Dendritic cell treated with granulocyte-macrophage colony-stimulating factor and Interleukin-4, amounts not matched to agents 40 ng/mL and 50 ng/mL, for 4 days (primary cell): Measurements from ENCODE around the gene NTF4.
"Not testable (repeated sequence)": the region's sequence is repeated elsewhere in the genome, so short reads cannot be mapped to it uniquely, and the experiment has no call there.

Source experiments
- H3K27ac Mint-ChIP-seq: one replicate; pipeline ENCODE4 v1.8.0; 2022; ENCODE audit warnings: mild to moderate bottlenecking, mixed read lengths
- H3K27me3 Mint-ChIP-seq: one replicate; pipeline ENCODE4 v1.8.0; 2022; ENCODE audit warnings: mild to moderate bottlenecking, mixed read lengths
- H3K36me3 Mint-ChIP-seq: one replicate; pipeline ENCODE4 v1.8.0; 2022; ENCODE audit warnings: low read depth, mixed read lengths
- H3K4me1 Mint-ChIP-seq: one replicate; pipeline ENCODE4 v1.8.0; 2022; ENCODE audit warnings: low read depth, mixed read lengths
- H3K4me3 Mint-ChIP-seq: one replicate; pipeline ENCODE4 v1.8.0; 2022; ENCODE audit warnings: mild to moderate bottlenecking, moderate library complexity, mixed read lengths
- H3K9me3 Mint-ChIP-seq: one replicate; pipeline ENCODE4 v1.8.0; 2022; ENCODE audit warnings: mixed read lengths
- intact Hi-C: fragments of 100-400 bp; cut with micrococcal nuclease; formaldehyde crosslinking; loops from one replicate; pipeline ENCODE4 v1.15.0; 2022

The NTF4 gene

GRCh38 chr19:49030323-49030722, 34.3 kb downstream of the NTF4 start:
- H3K27ac Mint-ChIP-seq, H3K36me3 Mint-ChIP-seq, intact Hi-C loops, H3K9me3 Mint-ChIP-seq, H3K4me3 Mint-ChIP-seq, H3K4me1 Mint-ChIP-seq: not testable (repeated sequence)
- peaks cover 27% of the 10 kb centered on the region for H3K27me3 Mint-ChIP-seq

- intact Hi-C loops, H3K9me3 Mint-ChIP-seq, H3K27ac Mint-ChIP-seq, H3K4me3 Mint-ChIP-seq, H3K4me1 Mint-ChIP-seq, H3K36me3 Mint-ChIP-seq: not testable (repeated sequence)
- peaks cover 27% of the 10 kb centered on the region for H3K27me3 Mint-ChIP-seq
Observed at GRCh38 chr19:49029749-49030148, 34.9 kb downstream of the NTF4 start.

GRCh38 chr19:49028686-49029085, 35.9 kb downstream of the NTF4 start:
- H3K27ac Mint-ChIP-seq, H3K4me3 Mint-ChIP-seq, H3K4me1 Mint-ChIP-seq, H3K9me3 Mint-ChIP-seq, intact Hi-C loops, H3K36me3 Mint-ChIP-seq: not testable (repeated sequence)
- H3K27me3 Mint-ChIP-seq, result peaks cover 27% of the 10 kb centered on the region

GRCh38 chr19:49025599-49025998, 39.0 kb downstream of the NTF4 start:
- H3K4me3 Mint-ChIP-seq, H3K27ac Mint-ChIP-seq, H3K4me1 Mint-ChIP-seq, H3K36me3 Mint-ChIP-seq, intact Hi-C loops, H3K9me3 Mint-ChIP-seq: not testable (repeated sequence)
- H3K27me3 Mint-ChIP-seq, result peaks cover 24% of the 10 kb centered on the region

GRCh38 chr19:49025088-49025487, 39.5 kb downstream of the NTF4 start:
- H3K4me3 Mint-ChIP-seq, H3K4me1 Mint-ChIP-seq, H3K27ac Mint-ChIP-seq, H3K36me3 Mint-ChIP-seq, H3K9me3 Mint-ChIP-seq, intact Hi-C loops: not testable (repeated sequence)
- H3K27me3 Mint-ChIP-seq, result peaks cover 25% of the 10 kb centered on the region

GRCh38 chr19:49024233-49024632, 40.4 kb downstream of the NTF4 start, which contains the start of gene CGB3:
TSS of gene CGB3 (minus strand) at chr19:49024333. CDS start at chr19:49023971, 362 bp downstream.
- intact Hi-C loops, H3K27ac Mint-ChIP-seq, H3K9me3 Mint-ChIP-seq, H3K4me3 Mint-ChIP-seq, H3K36me3 Mint-ChIP-seq: not testable (repeated sequence)
- H3K4me1 Mint-ChIP-seq, result peaks cover 10% of the 10 kb centered on the region
- H3K27me3 Mint-ChIP-seq, result peaks cover 28% of the 10 kb centered on the region

GRCh38 chr19:49022116-49022515, 42.5 kb downstream of the NTF4 start:
- no peak overlapping the region for H3K4me3 Mint-ChIP-seq
- intact Hi-C loops, result no loop called here
- peaks cover 45% of the 10 kb centered on the region for H3K27me3 Mint-ChIP-seq
- H3K27ac Mint-ChIP-seq, result no peak overlapping the region
- H3K9me3 Mint-ChIP-seq, result no peaks in the 10 kb centered on the region
- peaks cover 19% of the 10 kb centered on the region for H3K4me1 Mint-ChIP-seq
- no peaks in the 10 kb centered on the region for H3K36me3 Mint-ChIP-seq

- H3K9me3 Mint-ChIP-seq, result no peaks in the 10 kb centered on the region
- peaks cover 48% of the 10 kb centered on the region for H3K27me3 Mint-ChIP-seq
- H3K36me3 Mint-ChIP-seq, result peaks cover 7% of the 10 kb centered on the region
- H3K27ac Mint-ChIP-seq, result no peak overlapping the region
- peaks cover 19% of the 10 kb centered on the region for H3K4me1 Mint-ChIP-seq
- intact Hi-C loops, result no loop called here
- no peak overlapping the region for H3K4me3 Mint-ChIP-seq
Observed at GRCh38 chr19:49020931-49021895, 43.4 kb downstream of the NTF4 start.

GRCh38 chr19:49020342-49020741, 44.3 kb downstream of the NTF4 start:
- H3K9me3 Mint-ChIP-seq, result no peaks in the 10 kb centered on the region
- H3K27me3 Mint-ChIP-seq, result peaks cover 48% of the 10 kb centered on the region
- intact Hi-C loops, result no loop called here
- H3K4me3 Mint-ChIP-seq, result no peak overlapping the region
- H3K36me3 Mint-ChIP-seq, result peaks cover 16% of the 10 kb centered on the region
- H3K27ac Mint-ChIP-seq, result no peak overlapping the region
- peaks cover 19% of the 10 kb centered on the region for H3K4me1 Mint-ChIP-seq

- no peaks in the 10 kb centered on the region for H3K9me3 Mint-ChIP-seq
- peak overlapping the region; percentile 81 for H3K4me3 Mint-ChIP-seq
- H3K27me3 Mint-ChIP-seq, result peaks cover 48% of the 10 kb centered on the region
- peaks cover 19% of the 10 kb centered on the region for H3K4me1 Mint-ChIP-seq
- peaks cover 26% of the 10 kb centered on the region for H3K36me3 Mint-ChIP-seq
- intact Hi-C loops, result no loop called here
- H3K27ac Mint-ChIP-seq, result peak overlapping the region; percentile 35
Observed at GRCh38 chr19:49019242-49019932, 45.2 kb downstream of the NTF4 start.

- Mint-ChIP-seq H3K4me1 (peaks cover 19% of the 10 kb centered on the region), H3K27ac (peak overlapping the region; percentile 35), H3K36me3 (peaks cover 33% of the 10 kb centered on the region), H3K4me3 (peak overlapping the region; percentile 81), H3K27me3 (peaks cover 48% of the 10 kb centered on the region)
- intact Hi-C loops, H3K9me3 Mint-ChIP-seq: not testable (repeated sequence)
Observed at GRCh38 chr19:49018388-49019241, 46.0 kb downstream of the NTF4 start.

- no peak overlapping the region for H3K27ac Mint-ChIP-seq
- H3K36me3 Mint-ChIP-seq, result peaks cover 42% of the 10 kb centered on the region
- H3K4me1 Mint-ChIP-seq, result peaks cover 19% of the 10 kb centered on the region
- intact Hi-C loops, result no loop called here
- H3K4me3 Mint-ChIP-seq, result peak overlapping the region; percentile 81
- peaks cover 48% of the 10 kb centered on the region for H3K27me3 Mint-ChIP-seq
- no peaks in the 10 kb centered on the region for H3K9me3 Mint-ChIP-seq
Observed at GRCh38 chr19:49017666-49018351, 46.8 kb downstream of the NTF4 start.

- peaks cover 19% of the 10 kb centered on the region for H3K4me1 Mint-ChIP-seq
- peak within 1 kb of the TSS; percentile 81 for H3K4me3 Mint-ChIP-seq
- no peak within 1 kb of the TSS for H3K27ac Mint-ChIP-seq
- peaks cover 48% of the 10 kb centered on the region for H3K36me3 Mint-ChIP-seq
- intact Hi-C loops, result no loop called here
- no peaks in the 10 kb centered on the region for H3K9me3 Mint-ChIP-seq
- H3K27me3 Mint-ChIP-seq, result peaks cover 48% of the 10 kb centered on the region
Observed at GRCh38 chr19:49017041-49017665, 47.5 kb downstream of the NTF4 start, which contains the start of gene LHB. TSS of gene LHB (minus strand) at chr19:49017091. CDS start at chr19:49017081, 10 bp downstream.
